SK-N-SH (cell line): Measurements from ENCODE around the gene TERF2IP. TPM values are rescaled to one million over a fixed set of nuclear protein-coding genes. Genes with fewer than 3 reads are reported as not detected.

Experiments
- CTCF ChIA-PET: fragments of 300-600, 350-600 bp; formaldehyde crosslinking; extraction: SDS; loops from one replicate; lab custom pipeline; 2021; lab: Yijun Ruan, JAX
- POLR2A ChIA-PET: fragments of 350-600 bp; sonication (Branson Sonifier 250); formaldehyde crosslinking; extraction: SDS; loops from one replicate; lab custom pipeline; 2020; ENCODE audit warnings: antibody characterized with exemption, inconsistent platforms; lab: Yijun Ruan, JAX
- DNase-seq: peaks from one replicate; pipeline ENCODE4 v3.0.0; 2012
- H2AFZ ChIP-seq: fragments of 200-600 bp; sonication (generic); 2 replicates; pipeline ENCODE4 v1.8.1; 2016; ENCODE audit warnings: antibody characterized with exemption, mild to moderate bottlenecking, low read depth
- H3F3A ChIP-seq: fragments of 200-600 bp; sonication (generic); replicated peaks from 2 replicates; pipeline ENCODE3; 2016; ENCODE audit warnings: antibody characterized with exemption, mild to moderate bottlenecking; ENCODE audit not compliant: insufficient read depth
- H3K27ac ChIP-seq, 2 experiments: fragments of 200-500 bp in 1 of 2; fragments of 200-600 bp in 1 of 2; sonication (Bioruptor generic) in 1 of 2; sonication (generic), shearing (Covaris generic) in 1 of 2; 2 replicates each; pipeline versions ENCODE4 v1.5.1 to v1.6.1; 2014 to 2016; ENCODE audit warnings: low read depth in 2 of 2, inconsistent platforms in 1 of 2, low read length in 1 of 2, mild to moderate bottlenecking in 1 of 2, mixed read lengths in 1 of 2
- H3K27me3 ChIP-seq: fragments of 200-600 bp; sonication (generic), shearing (Covaris generic); 2 replicates; pipeline ENCODE4 v1.6.1; 2016; ENCODE audit warnings: mixed run types; ENCODE audit not compliant: insufficient read depth
- H3K36me3 ChIP-seq, 2 experiments: fragments of 200-500 bp in 1 of 2; fragments of 200-600 bp in 1 of 2; sonication (Bioruptor generic) in 1 of 2; sonication (generic) in 1 of 2; replicated peaks in 1 of 2; 2 replicates each; pipeline versions ENCODE3 to v1.5.1; 2014 to 2016; ENCODE audit warnings: low read length in 1 of 2, mild to moderate bottlenecking in 1 of 2; ENCODE audit not compliant: insufficient read depth in 2 of 2, control insufficient read depth in 1 of 2
- H3K4me1 ChIP-seq, 2 experiments: fragments of 200-500 bp in 1 of 2; fragments of 200-600 bp in 1 of 2; sonication (Bioruptor generic) in 1 of 2; sonication (generic), shearing (Covaris generic) in 1 of 2; 2 replicates each; pipeline versions ENCODE4 v1.5.1 to v1.6.1; 2014 to 2016; ENCODE audit warnings: low read depth in 1 of 2, low read length in 1 of 2, mixed run types in 1 of 2; ENCODE audit not compliant: insufficient read depth in 2 of 2, control insufficient read depth in 1 of 2
- H3K4me2 ChIP-seq: fragments of 200-600 bp; sonication (generic), shearing (Covaris generic); 2 replicates; pipeline ENCODE4 v1.6.1; 2017; ENCODE audit warnings: mixed run types
- H3K4me3 ChIP-seq, 2 experiments: fragments of 200-500 bp in 1 of 2; fragments of 200-600 bp in 1 of 2; sonication (Bioruptor generic) in 1 of 2; sonication (generic), shearing (Covaris generic) in 1 of 2; 2 replicates each; pipeline versions ENCODE4 v1.5.1 to v1.8.1; 2014 to 2016; ENCODE audit warnings: low read depth in 2 of 2, inconsistent platforms in 1 of 2, low read length in 1 of 2, mild to moderate bottlenecking in 1 of 2, mixed read lengths in 1 of 2, moderate library complexity in 1 of 2
- H3K79me2 ChIP-seq: fragments of 200-600 bp; sonication (generic); 2 replicates; pipeline ENCODE4 v1.8.1; 2017; ENCODE audit warnings: mild to moderate bottlenecking; ENCODE audit not compliant: insufficient read depth
- H3K9ac ChIP-seq: fragments of 200-600 bp; sonication (generic); 2 replicates; pipeline ENCODE4 v1.6.1; 2017; ENCODE audit warnings: mixed run types
- H3K9me2 ChIP-seq: fragments of 200-600 bp; sonication (generic); 2 replicates; pipeline ENCODE4 v1.6.1; 2017; ENCODE audit warnings: mixed run types
- H3K9me3 ChIP-seq: fragments of 200-600 bp; sonication (generic); 2 replicates; pipeline ENCODE4 v1.6.1; 2017; ENCODE audit warnings: mixed run types, mild to moderate bottlenecking, moderate library complexity
- H4K20me1 ChIP-seq: fragments of 200-600 bp; sonication (generic); 2 replicates; pipeline ENCODE4 v1.6.1; 2017; ENCODE audit warnings: mild to moderate bottlenecking, mixed run types; ENCODE audit not compliant: insufficient read depth
- CTCF ChIP-seq: fragments of 200-600 bp; sonication (generic); IDR thresholded peaks from 2 replicates; pipeline ENCODE4 v1.6.1; 2017; ENCODE audit warnings: antibody characterized with exemption, mild to moderate bottlenecking, moderate library complexity
- ELF1 ChIP-seq: IDR thresholded peaks from 2 replicates; pipeline ENCODE4 v1.4.0; 2012
- EP300 ChIP-seq, 2 experiments: IDR thresholded peaks; 2 replicates each; pipeline versions ENCODE4 v1.4.0 to v1.6.1; 2012; ENCODE audit warnings: borderline replicate concordance in 1 of 2, low read depth in 1 of 2, low read length in 1 of 2
- FOSL2 ChIP-seq: IDR thresholded peaks from 2 replicates; pipeline ENCODE4 v1.4.0; 2012; ENCODE audit warnings: low read depth, mild to moderate bottlenecking, moderate library complexity, borderline replicate concordance
- FOXM1 ChIP-seq: IDR thresholded peaks from 2 replicates; pipeline ENCODE4 v1.4.0; 2012; ENCODE audit warnings: low read depth, mild to moderate bottlenecking
- GABPA ChIP-seq: IDR thresholded peaks from 2 replicates; pipeline ENCODE4 v1.4.0; 2012; ENCODE audit warnings: low read depth, mild to moderate bottlenecking
- GATA2 ChIP-seq: sonication (generic); formaldehyde crosslinking; IDR thresholded peaks from 2 replicates; pipeline ENCODE4 v1.5.0; 2020; ENCODE audit warnings: mild to moderate bottlenecking, missing genetic modification reagents
- IRF3 ChIP-seq: fragments of 150-350 bp; IDR thresholded peaks from 2 replicates; pipeline ENCODE4 v1.6.1; 2016; ENCODE audit warnings: mild to moderate bottlenecking, low read depth, low read length
- MAX ChIP-seq: IDR thresholded peaks from 2 replicates; pipeline ENCODE4 v1.4.0; 2012; ENCODE audit warnings: low read depth
- MEF2A ChIP-seq: IDR thresholded peaks from 2 replicates; pipeline ENCODE4 v1.4.0; 2012; ENCODE audit warnings: low read depth, borderline replicate concordance
- RAD21 ChIP-seq: IDR thresholded peaks from 2 replicates; pipeline ENCODE4 v1.6.1; 2012; ENCODE audit warnings: mild to moderate bottlenecking, low read length
- RCOR1 ChIP-seq: fragments of 150-350 bp; IDR thresholded peaks from 2 replicates; pipeline ENCODE4 v1.6.1; 2017; ENCODE audit warnings: antibody characterized with exemption, low read length
- REST ChIP-seq: IDR thresholded peaks from 2 replicates; pipeline ENCODE4 v1.6.1; 2012; ENCODE audit warnings: mild to moderate bottlenecking, low read depth, low read length, moderate library complexity
- SMC3 ChIP-seq: IDR thresholded peaks from 2 replicates; pipeline ENCODE4 v1.6.1; 2012; ENCODE audit warnings: low read depth, low read length, improper control_type of control experiment
- polyA plus RNA-seq, 3 experiments: library from polyadenylated mRNA; depleted of rRNA; stranded (reverse); fragments of >200 nt; gene quantifications; 2 replicates each; pipeline ENCODE4 v1.2.3, GENCODE V29; 2012

The TERF2IP gene
- polyA plus RNA-seq, 1 of the 3 experiments (the other 2 are of a cell fraction), result 32.0 TPM

GRCh38 chr16:75687361-75687760 is 39.8 kb downstream of the TERF2IP start:
- Histone ChIP-seq H4K20me1 (no peaks in the 10 kb centered on the region), H3K9ac (no peak overlapping the region), H3K4me2 (no peak overlapping the region), H3K9me2 (no peaks in the 10 kb centered on the region), H3K27me3 (no peaks in the 10 kb centered on the region), H3K79me2 (no peaks in the 10 kb centered on the region), H2AFZ (no peak overlapping the region), H3F3A (no peaks in the 10 kb centered on the region), H3K9me3 (no peaks in the 10 kb centered on the region), H3K4me3 (no peak overlapping the region), H3K27ac (no peak overlapping the region), H3K4me1 (no peaks in the 10 kb centered on the region), H3K36me3 (no peaks in the 10 kb centered on the region)
- CTCF ChIA-PET, result interaction anchor here (0.7 to 0.8 kb wide), 2 partner anchors 9 to 30 kb away, joined by 3 read pairs; no protein-coding TSS in a partner anchor
- no peak for DNase-seq
- POLR2A ChIA-PET, result no interaction called here
- TF ChIP-seq FOSL2 (no peak), SMC3 (no peak), MAX (no peak), CTCF (no peak), GATA2 (no peak), ELF1 (no peak), IRF3 (no peak), RCOR1 (no peak), REST (no peak), MEF2A (no peak), GABPA (no peak), EP300 (IDR thresholded peaks at IDR 0.05; ENCODE audit: borderline replicate concordance in 1 of 2, low read depth in 1 of 2, low read length in 1 of 2) (no peak), FOXM1 (no peak), RAD21 (no peak)
